Measurements from ENCODE around the gene NDUFA8. TPM values are rescaled to one million over a fixed set of nuclear protein-coding genes. Genes with fewer than 3 reads are reported as not detected.
A peak's percentile ranks its signal among the peaks of the same experiment; 100 is the strongest.

NDUFA8 gene
- total RNA-seq, 2 experiments from 2014 or later: 48.3 to 52.5 TPM

DNA sequence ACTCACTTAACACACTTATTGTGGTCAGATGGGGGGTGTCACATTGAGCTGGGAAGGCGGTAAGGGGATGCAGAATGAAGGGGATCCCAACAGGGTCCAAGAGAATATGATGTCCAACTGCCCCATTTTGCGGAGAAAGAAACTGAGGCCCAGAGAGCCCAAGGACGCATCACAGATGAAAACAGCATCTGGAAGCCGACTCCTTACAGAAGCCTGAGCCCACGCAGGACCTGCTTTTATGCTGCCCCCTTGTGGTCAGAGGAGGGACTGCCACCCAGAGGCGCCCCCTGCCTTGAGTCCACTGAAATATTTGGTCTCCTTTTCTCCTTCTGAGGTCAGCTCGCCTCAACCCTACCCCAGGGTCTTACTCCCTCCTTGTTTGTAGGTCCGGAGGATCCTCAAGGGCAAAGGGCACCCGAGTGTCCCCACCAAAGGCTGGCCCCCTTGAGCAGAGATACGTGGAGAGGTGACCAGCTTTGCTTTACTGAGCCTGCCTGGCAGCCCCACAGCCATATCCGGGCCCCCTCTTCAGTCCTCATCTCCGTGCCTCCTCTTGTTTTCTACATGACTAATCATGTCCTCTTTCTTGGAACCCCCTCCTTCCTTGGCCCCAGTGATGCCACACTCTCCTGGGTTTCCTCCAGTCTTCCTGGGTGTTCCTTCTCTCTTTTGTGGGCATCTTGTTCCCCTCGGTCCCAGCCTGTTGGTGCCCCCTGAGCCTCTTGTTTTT is 36.5 kb downstream of the NDUFA8 start:
- peaks cover 16% of the 10 kb centered on the region for H3K4me1 Mint-ChIP-seq (ENCODE audit: low read depth)
- POLR2A ChIA-PET: interaction anchor here (0.9 kb wide), 1 partner anchor 94 kb away, joined by 3 read pairs; no protein-coding TSS in a partner anchor
- ATAC-seq: peak; percentile 78

GRCh38 chr9:122122468-122122867 is 37.1 kb downstream of the NDUFA8 start:
- peaks cover 16% of the 10 kb centered on the region for H3K4me1 Mint-ChIP-seq (ENCODE audit: low read depth)
- DNase-seq (no peak), ATAC-seq (peak; percentile 5)
- ChIA-PET CTCF (interaction anchor here (0.6 to 13.9 kb wide), 16 partner anchors 11 to 576 kb away, joined by 3 to 315 read pairs (median 4); no protein-coding TSS in a partner anchor), POLR2A (no interaction called here)
- no peak for TF ChIP-seq CTCF (IDR thresholded peaks at IDR 0.05)
- H3K4me3 Mint-ChIP-seq: no peak overlapping the region
- no peaks in the 10 kb centered on the region for H3K36me3 Mint-ChIP-seq (ENCODE audit: low read depth)
- no peak overlapping the region for H3K27ac Mint-ChIP-seq
- intact Hi-C loops (cut with micrococcal nuclease): no loop called here
- H3K9me3 Mint-ChIP-seq: no peaks in the 10 kb centered on the region
- H3K27me3 Mint-ChIP-seq: peaks cover 33% of the 10 kb centered on the region

More for the DNA sequence above, 36.5 kb downstream of the NDUFA8 start:
- Mint-ChIP-seq H3K4me3 (no peak overlapping the region), H3K36me3 (ENCODE audit: low read depth) (no peaks in the 10 kb centered on the region), H3K27me3 (peaks cover 34% of the 10 kb centered on the region), H3K27ac (no peak overlapping the region), H3K9me3 (no peaks in the 10 kb centered on the region)
- DNase-seq: peak; percentile 87
- peak; percentile 92 for TF ChIP-seq CTCF (IDR thresholded peaks at IDR 0.05)
- intact Hi-C loops (cut with micrococcal nuclease): no loop called here
- CTCF ChIA-PET: interaction anchor here (0.6 to 13.9 kb wide), 25 partner anchors 9 to 577 kb away, joined by 3 to 315 read pairs (median 4); partner anchors contain the start of gene TTLL11

- H3K9me3 Mint-ChIP-seq: no peaks in the 10 kb centered on the region
These were observed 37.6 kb downstream of the NDUFA8 start for GRCh38 chr9:122121931-122122330.

DNA sequence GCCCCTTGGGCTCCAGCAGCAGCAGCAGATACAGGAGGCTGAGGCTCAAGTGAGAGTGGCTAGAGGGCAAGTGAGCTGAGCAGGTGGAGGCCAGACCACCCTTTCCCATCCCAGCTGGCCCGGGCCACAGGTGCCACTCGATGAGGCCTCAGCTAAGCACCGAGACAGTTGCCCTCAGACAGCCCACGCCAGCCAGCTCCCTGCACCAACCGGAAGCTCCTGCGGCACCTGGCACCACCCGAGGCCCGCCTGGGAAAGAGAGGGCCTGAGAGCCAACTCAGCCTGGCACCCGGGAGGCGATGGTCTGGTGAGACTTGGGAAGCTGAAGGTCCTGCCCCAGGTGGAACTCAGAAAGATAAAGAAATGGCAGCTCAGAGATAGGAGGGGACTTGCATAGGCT is 38.2 kb downstream of the NDUFA8 start:
- POLR2A ChIA-PET: no interaction called here
- peaks cover 12% of the 10 kb centered on the region for H3K4me1 Mint-ChIP-seq (ENCODE audit: low read depth)

More at GRCh38 chr9:122121931-122122330, 37.6 kb downstream of the NDUFA8 start:
- Mint-ChIP-seq H3K27me3 (peaks cover 31% of the 10 kb centered on the region), H3K27ac (no peak overlapping the region), H3K4me1 (ENCODE audit: low read depth) (peaks cover 16% of the 10 kb centered on the region), H3K4me3 (no peak overlapping the region), H3K36me3 (ENCODE audit: low read depth) (no peaks in the 10 kb centered on the region)
- DNase-seq (no peak), ATAC-seq (no peak)
- ChIA-PET CTCF (interaction anchor here (0.6 to 13.9 kb wide), 17 partner anchors 11 to 576 kb away, joined by 3 to 315 read pairs (median 5); no protein-coding TSS in a partner anchor), POLR2A (no interaction called here)
- intact Hi-C loops (cut with micrococcal nuclease): no loop called here
- TF ChIP-seq CTCF (IDR thresholded peaks at IDR 0.05): no peak

More for the DNA sequence above, 38.2 kb downstream of the NDUFA8 start:
- Mint-ChIP-seq H3K27me3 (peaks cover 27% of the 10 kb centered on the region), H3K9me3 (no peaks in the 10 kb centered on the region), H3K4me3 (no peak overlapping the region), H3K36me3 (ENCODE audit: low read depth) (no peaks in the 10 kb centered on the region), H3K27ac (no peak overlapping the region)
- no peak for TF ChIP-seq CTCF (IDR thresholded peaks at IDR 0.05)
- intact Hi-C loops (cut with micrococcal nuclease): no loop called here
- DNase-seq: no peak
- no peak for ATAC-seq
- CTCF ChIA-PET: interaction anchor here (0.9 to 13.9 kb wide), 10 partner anchors 11 to 235 kb away, joined by 3 to 315 read pairs (median 8); no protein-coding TSS in a partner anchor
